Measurements from ENCODE around the gene ITGAV. TPM values are rescaled to one million over a fixed set of nuclear protein-coding genes. Genes with fewer than 3 reads are reported as not detected.
A peak's percentile ranks its signal among the peaks of the same experiment; 100 is the strongest.

ITGAV gene
- total and polyA plus RNA-seq, 2 donors from 2014 or later = 26.3 to 99.0 TPM

GRCh38 chr2:186543561-186544131 is 46.2 kb upstream of the ITGAV start:
- no peak for TF ChIP-seq CTCF (IDR thresholded peaks at IDR 0.05; ENCODE audit: borderline replicate concordance, extremely low read depth, insufficient read depth)
- peaks cover 0 to 14% (median 2%) of the 10 kb centered on the region in 3 donors for H3K4me1 ChIP-seq (ENCODE audit: control insufficient read depth in 2 of 3, insufficient read depth in 2 of 3, low read depth in 1 of 3, low read length in 3 of 3)
- FAIRE-seq (no peak), DNase-seq (no peak)
- H3K36me3 ChIP-seq (ENCODE audit: control insufficient read depth in 2 of 3, insufficient read depth in 3 of 3, low read length in 3 of 3) = no peaks in the 10 kb centered on the region
- no peaks in the 10 kb centered on the region for H3K9me3 ChIP-seq (ENCODE audit: control insufficient read depth in 2 of 3, insufficient read depth in 1 of 3, low read length in 3 of 3)
- H3K9ac ChIP-seq (ENCODE audit: low read length in 3 of 3) = peak overlapping the region in 1 of 3 donors; percentile 36
- peak overlapping the region; percentile 63 to 82 for H3K27ac ChIP-seq (ENCODE audit: low read depth in 2 of 2, low read length in 2 of 2)
- intact Hi-C loops (cut with DNase I) = no loop called here
- H3K4me3 ChIP-seq (ENCODE audit: low read length in 3 of 3) = no peak overlapping the region
- H3K27me3 ChIP-seq (ENCODE audit: control insufficient read depth, insufficient read depth, low read length) = no peaks in the 10 kb centered on the region

- FAIRE-seq (peak; percentile 83), DNase-seq (peak in 2 of 5 donors; percentile 30 to 68)
- Histone ChIP-seq H3K9me3 (ENCODE audit: control insufficient read depth in 2 of 3, insufficient read depth in 1 of 3, low read length in 3 of 3) (no peaks in the 10 kb centered on the region), H3K27me3 (ENCODE audit: control insufficient read depth, insufficient read depth, low read length) (no peaks in the 10 kb centered on the region), H3K36me3 (ENCODE audit: control insufficient read depth in 2 of 3, insufficient read depth in 3 of 3, low read length in 3 of 3) (no peaks in the 10 kb centered on the region), H3K9ac (ENCODE audit: low read length in 3 of 3) (peak overlapping the region in 1 of 3 donors; percentile 36), H3K4me3 (ENCODE audit: low read length in 3 of 3) (no peak overlapping the region), H3K4me1 (ENCODE audit: control insufficient read depth in 2 of 3, insufficient read depth in 2 of 3, low read depth in 1 of 3, low read length in 3 of 3) (peaks cover 0 to 14% (median 2%) of the 10 kb centered on the region in 3 donors), H3K27ac (ENCODE audit: low read depth in 2 of 2, low read length in 2 of 2) (peak overlapping the region; percentile 63 to 82)
- no peak for TF ChIP-seq CTCF (IDR thresholded peaks at IDR 0.05; ENCODE audit: borderline replicate concordance, extremely low read depth, insufficient read depth)
- intact Hi-C loops (cut with DNase I) = no loop called here
Observed at GRCh38 chr2:186544255-186544675, 45.6 kb upstream of the ITGAV start.

GRCh38 chr2:186546846-186547245 is 43.0 kb upstream of the ITGAV start:
- H3K27me3 ChIP-seq (ENCODE audit: control insufficient read depth, insufficient read depth, low read length) = no peaks in the 10 kb centered on the region
- H3K4me3 ChIP-seq (ENCODE audit: low read length in 3 of 3) = no peak overlapping the region
- no peaks in the 10 kb centered on the region for H3K36me3 ChIP-seq (ENCODE audit: control insufficient read depth in 2 of 3, insufficient read depth in 3 of 3, low read length in 3 of 3)
- FAIRE-seq (no peak), DNase-seq (no peak)
- no peak overlapping the region for H3K27ac ChIP-seq (ENCODE audit: low read depth in 2 of 2, low read length in 2 of 2)
- H3K4me1 ChIP-seq (ENCODE audit: control insufficient read depth in 2 of 3, insufficient read depth in 2 of 3, low read depth in 1 of 3, low read length in 3 of 3) = peaks cover 0 to 14% (median 2%) of the 10 kb centered on the region in 3 donors
- no peaks in the 10 kb centered on the region for H3K9me3 ChIP-seq (ENCODE audit: control insufficient read depth in 2 of 3, insufficient read depth in 1 of 3, low read length in 3 of 3)
- intact Hi-C loops (cut with DNase I) = no loop called here
- TF ChIP-seq CTCF (IDR thresholded peaks at IDR 0.05; ENCODE audit: borderline replicate concordance, extremely low read depth, insufficient read depth) = no peak
- no peak overlapping the region for H3K9ac ChIP-seq (ENCODE audit: low read length in 3 of 3)

Data from kidney (tissue), 14 donors.